Smooth muscle cell of the brain vasculature (primary cell): Measurements from ENCODE around the gene SGF29.
"Not testable (repeated sequence)": the region's sequence is repeated elsewhere in the genome, so short reads cannot be mapped to it uniquely, and the experiment has no call there.

ENCODE experiments used
- DNase-seq: peaks from one replicate; pipeline ENCODE4 v3.0.0-alpha.2; 2012; ENCODE audit warnings: low read depth, low spot score

The SGF29 gene

DNA sequence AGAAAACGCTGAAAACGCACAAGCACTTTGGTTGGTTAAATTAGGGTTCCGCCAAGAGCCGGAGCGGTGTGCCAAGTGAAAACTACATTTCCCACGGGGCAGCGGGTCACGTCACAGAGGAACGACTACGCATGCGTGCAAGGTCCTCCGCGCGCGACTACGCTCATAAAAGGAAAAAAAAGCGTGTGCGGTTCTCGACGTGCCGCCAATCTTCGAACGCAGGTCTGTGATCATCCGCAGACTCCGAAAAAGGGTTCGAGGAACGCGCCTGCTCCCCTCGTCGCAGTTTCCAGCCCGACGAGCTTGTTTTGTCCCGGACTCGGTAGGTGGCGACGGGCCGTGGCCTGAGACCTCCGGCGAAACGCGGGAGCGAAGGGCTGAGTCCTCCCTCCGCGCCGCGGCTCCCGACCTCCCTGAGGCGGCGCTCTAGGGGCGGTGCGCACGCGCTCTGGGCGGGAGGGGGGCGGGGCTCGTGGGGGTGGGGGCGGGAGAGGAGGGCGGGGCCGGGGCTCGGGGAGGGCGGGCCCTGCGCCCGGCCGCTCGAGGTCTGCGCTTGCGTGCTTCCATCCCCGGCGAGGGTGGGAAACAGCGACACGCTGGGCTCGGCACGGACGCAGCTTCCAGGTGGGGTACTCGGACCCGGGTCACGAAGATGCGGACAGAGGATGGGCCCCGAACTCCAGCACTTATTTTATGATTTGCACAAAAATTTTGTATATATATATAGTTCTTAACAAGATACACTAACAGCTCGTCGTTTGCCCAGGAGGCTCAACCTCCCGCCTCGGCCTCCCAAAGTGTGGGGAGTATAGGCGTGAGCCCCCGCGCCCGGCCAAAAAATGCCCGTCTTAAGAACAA is at the start of gene SGF29:
Gene SGF29 (plus strand): TSS at position 145 of the 858 bp plus-strand sequence. CDS start 27,150 bp downstream, outside the sequence.
- DNase-seq = peak; percentile 73

DNA sequence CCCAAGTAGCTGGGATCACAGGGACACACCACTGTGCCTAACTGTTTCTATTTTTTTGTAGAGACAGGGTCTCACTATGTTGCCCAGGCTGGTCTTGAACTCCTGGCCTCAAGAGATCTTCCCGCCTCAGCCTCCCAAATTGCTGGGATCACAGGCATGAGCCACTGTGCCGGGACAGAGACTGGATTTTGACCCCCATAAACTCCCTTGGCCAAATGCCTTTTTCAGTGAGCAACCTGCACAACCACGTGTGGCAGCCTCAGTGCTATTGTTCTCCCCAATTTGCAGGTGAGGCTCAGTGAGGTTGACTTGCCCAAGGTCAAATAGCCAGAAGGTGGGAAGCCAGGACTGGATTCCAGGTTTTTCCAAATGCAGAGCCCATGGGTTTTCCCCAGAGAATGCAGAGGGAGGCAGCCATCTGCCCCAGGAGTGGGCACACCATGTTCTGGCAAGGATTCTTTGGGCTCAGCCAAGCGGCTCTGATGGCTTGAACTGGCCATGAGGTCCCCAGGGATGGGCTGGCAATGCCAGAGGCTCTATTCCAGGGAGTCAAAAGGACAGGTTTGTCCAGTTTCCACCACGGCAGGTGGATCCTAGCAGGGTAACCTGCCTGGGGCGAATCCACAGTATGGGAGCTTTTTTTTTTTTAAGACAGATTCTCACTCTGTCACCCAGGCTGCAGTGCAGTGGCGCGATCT is 48.9 kb upstream of the SGF29 start:
- no peak for DNase-seq

DNA sequence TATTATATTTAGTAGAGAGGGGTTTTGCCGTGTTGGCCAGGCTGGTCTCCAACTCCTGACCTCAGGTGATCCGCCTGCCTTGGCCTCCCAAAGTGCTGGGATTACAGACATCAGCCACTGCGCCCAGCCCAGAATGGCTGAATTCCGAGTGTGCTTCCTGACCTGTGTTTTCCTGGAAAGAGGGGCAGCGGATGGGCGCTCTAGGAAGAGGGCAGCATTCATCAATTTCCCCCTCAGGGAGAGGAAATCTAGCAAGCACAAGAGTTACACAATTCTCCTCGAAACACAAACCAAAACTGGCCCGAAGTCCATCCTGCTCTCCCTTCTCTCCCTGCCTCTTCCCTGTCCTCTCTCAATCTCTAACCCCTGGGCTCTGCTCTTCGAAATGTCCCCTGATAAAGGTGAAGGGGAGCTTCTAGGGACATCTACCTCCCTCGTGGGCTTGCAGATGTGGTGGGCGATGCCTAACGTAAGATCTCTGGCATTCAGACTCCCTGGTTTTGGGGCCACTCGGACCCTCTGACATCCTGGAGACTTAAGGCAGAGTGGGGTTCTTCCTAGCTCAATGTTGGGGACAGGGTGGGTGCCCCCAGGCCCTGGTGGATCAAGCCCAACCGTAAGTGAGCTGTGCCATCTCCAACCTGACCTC is 48.1 kb upstream of the SGF29 start:
- no peak for DNase-seq

DNA sequence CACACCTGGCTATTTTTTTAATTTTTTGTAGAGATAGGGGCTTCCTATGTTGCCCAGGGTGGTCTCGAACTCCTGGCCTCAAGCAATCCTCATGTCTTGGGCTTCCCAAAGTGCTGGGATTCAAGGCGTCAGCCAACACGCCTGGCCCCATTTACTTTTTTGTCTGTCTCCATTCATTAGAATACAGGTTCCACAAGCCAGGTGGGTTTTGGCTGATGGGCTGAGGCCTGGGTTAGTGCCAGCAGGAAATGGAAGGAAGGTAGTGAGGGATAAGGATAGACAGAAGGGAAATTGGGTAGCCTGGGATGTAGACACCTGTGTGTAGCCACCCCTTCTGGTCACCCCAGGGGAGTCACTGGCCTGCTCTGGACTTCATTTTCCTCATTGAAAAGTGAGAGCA is 42.7 kb upstream of the SGF29 start:
- DNase-seq = no peak

DNA sequence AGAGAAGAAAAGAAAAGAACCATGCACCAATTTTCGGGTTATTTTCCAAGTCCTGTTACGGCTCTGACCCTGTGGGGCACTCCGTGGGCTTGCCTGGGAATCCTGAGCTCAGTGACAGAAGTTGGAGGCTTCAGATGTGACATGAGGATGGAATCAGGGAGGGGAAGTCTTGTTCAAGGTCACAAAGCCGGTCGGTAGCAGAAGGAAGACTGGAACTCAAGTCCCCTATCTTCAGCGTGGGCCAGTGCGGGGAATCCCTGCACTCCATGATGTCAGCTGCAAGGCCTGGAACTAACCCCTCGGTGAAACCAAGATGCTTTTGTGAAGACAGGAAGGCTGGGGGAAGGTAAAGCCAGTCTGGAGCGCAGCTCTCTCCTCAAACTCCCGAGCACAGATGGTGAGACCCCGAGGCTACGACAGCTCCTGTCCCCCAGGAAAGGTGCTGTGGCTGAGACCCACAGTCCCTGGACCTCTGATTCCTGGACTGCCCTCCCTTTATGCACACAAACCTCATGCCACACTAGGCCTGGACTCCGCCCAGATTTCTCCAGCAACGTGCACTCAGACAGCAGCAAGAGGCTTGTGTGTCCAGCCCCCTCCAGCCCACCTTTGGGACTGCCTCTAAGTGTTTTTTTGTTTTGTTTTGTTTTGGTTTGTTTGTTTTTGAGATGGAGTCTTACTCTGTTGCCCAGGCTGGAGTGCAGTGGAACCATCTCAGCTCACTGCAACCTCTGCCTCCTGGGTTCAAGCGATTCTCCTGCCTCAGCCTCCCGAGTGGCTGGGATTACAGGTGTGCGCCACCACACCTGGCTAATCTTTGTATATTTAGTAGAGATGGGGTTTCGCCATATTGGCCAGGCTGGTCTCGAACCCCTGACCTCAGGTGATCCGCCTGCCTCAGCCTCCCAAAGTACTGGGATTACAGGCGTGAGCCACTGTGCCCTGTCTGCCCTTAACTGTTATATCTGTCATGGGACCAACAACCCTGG is 41.6 kb upstream of the SGF29 start:
- DNase-seq = no peak

DNA sequence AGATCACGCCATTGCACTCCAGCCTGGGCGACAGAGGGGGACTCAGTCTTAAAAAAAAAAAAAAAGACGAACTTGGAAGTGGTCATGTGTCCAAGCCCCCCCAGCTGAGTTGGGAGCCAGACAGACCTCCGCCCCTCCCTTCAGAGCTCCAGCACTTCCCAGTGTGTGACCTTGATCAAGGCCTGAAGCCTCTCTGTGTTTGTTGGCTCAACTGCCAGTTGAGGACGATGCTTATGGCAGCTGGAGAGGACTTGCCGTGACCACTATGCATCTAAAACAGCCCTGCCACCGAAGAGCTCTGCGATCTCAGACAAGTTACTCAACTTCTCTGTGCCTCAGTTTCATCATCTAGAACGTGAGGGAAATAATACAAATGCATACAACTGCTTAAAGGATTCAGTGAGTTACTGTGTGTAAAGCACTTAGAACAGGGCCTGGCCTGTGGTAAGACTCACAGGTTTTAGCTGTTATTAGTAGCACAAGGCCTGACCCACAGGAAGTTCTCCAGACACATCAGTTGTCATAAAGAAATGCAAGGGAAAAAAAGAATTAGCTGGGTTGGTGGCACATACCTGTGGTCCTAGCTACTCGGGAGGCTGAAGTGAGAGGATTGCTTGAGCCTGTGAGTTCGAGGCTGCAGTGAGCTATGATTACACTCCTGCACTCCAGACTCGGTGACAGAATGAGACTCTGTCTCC is 40.1 kb upstream of the SGF29 start:
- DNase-seq = no peak

DNA sequence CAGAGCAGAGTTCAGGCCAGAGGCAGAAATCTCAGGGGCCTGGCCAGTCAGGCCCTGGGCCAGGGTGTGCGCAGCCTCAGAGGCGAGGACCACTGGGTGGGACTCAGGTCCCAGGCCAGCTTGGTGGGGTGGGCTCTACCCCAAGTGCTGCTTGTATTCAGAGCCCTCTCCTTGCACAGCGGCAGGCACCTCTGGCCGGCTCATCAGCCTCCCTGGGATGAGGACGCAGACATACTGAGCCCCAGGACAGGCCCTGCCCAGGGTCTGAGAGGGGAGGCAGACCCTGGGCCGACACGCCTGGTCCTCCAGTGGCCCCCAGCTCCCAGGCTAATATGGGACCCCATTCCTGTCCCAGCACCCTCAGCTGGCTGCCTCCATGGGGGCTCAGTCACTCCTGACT is 39.5 kb upstream of the SGF29 start:
- DNase-seq = no peak

DNA sequence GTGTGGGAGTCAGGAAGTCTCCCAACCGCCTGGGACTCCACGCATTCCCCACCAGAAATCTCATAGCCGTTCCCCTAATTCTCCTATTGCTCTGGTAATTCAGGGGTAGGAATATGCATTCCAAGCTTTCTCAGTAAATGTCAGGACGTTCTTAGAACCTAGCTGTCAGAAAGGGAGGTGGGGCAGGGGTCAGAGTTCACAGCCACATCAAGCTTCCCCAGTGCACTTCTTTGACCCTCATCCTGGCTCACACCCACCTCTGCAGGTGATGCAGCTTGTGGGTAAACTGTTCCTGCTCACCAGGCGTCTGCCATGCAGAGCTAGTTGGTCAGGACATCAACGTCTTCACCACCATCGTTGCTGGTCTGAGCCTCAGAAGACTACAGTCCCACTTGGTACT is 33.0 kb upstream of the SGF29 start:
- DNase-seq = no peak

DNA sequence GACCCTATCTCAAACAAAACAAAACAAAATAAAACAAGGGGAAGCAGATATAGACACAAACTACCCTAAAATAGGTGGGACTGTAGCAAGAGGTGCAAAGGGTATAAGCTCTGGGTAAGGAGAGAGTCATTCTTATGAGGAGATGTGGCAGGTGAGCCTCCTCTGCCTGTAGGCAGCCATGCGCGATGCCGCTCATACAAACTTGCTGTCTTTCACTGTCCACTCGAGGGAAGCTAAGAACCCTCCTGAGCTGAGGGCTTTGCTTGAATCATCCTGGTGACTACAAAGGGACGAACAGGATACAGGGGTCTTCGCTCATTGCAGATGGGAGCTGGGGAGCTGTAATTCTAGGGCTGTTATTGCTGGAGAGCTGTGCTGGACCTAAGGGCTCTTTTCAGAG is 32.3 kb upstream of the SGF29 start:
- no peak for DNase-seq

DNA sequence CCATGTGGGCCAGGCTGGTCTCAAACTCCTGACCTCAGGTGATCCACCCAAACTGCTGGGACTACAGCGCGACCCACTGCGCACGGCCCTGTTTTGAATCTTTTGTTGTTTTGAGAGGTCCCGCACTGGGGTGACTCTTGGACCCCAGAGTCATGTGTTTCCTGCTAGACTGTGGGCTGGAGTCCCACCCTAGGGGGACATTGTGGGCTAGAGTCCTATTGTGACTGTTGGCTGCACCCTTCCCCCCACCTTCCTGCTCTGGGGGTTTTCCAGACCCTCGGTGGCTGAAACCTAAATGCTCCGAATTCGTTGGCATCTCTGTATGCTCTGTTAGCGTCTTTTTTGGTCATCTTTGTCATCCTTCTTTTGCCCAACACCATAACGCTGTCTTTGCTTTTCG is 30.9 kb upstream of the SGF29 start:
- no peak for DNase-seq

DNA sequence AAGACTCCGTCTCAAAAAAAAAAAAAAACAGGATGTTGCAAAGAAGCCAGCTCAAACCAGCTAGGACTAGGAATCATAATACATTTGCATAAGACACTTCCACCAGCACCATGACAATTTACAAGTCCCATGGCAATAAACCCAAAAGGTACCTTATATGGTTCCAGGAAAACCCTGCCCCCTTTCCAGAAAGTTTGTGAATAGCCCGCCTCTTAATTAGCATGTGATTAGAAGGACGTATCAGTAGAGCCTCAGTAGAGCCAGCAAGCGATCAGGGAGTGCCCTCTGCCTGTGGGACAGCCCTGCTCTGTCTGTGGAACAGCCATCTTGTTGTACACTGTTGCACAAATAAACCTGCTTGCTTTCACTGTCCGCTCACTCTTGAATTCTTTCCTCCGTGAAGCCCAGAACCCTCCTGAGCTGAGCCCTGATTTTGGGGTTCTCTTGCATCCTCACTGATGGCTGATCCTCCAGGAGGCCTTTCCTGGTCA is 29.0 kb upstream of the SGF29 start:
- DNase-seq = no peak

DNA sequence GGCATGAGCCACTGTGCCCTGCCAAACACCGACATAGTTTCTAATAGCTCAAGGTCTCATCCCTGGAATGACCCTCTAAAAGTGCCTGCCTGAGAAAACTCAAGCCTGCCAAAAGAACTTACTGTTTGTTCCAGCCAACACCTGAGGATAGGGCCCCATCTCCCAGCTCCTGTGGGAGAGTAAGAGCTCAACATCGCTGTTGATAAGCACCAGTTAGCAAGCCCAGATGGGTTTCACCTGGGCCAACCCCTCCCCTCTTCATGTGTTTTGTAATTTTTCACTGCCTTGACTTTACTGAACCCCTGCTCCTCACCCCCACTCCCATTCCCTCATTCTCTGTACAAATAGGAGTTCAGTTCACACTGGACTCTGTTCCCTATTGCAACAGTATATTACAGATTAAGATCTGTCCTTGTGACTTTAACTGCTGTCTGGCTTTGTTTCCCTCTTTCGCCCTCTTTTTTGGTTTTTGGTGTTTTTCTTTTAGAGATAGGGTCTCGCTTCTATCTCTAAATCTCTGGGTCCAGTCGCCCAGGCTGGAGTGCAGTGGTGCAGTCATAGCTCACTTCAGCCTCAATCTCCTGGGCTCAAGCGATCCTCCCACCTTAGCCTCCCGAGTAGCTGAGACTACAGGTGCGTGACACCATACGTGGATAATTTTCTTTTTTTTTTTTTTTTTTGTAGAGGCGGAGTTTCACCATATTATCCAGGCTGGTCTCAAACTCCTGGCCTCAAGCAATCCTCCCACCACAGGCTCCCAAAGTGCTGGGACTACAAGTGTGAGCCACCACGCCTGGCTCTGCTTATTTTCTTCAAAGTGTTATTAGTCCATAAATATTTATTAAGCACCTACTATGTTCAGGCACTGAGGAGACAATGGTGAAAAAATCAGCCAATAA is 27.3 kb upstream of the SGF29 start:
- DNase-seq = no peak

DNA sequence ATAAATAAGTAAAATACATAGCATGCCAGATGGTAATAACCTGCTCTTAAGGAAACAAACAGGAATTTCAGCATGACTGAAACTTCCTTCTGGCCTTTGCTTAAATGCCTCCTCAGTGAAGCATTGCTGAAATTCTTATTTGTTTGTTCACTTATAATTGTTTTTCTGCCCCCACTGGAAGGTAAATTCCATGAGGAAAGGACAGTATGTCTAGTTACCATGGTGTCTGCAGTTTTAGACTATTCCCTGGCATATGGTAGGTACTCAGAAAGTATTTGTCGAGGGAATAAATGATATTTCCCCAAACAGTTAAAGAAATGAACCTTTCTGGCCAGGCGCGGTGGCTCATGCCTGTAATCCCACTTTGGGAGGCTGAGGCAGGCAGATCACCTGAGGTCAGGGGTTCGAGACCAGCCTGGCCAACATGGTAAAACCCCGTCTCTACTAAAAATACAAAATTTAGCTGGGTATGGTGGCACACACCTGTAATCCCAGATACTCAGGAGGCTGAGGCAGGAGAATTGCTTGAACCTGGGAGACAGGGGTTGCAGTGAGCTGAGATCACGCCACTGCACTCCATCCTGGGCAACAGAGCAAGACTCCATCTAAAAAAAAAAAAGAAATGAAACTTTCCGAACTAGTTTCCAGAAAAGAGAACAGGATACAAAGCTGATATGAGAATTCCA is 26.5 kb upstream of the SGF29 start:
- not testable (repeated sequence) for DNase-seq

DNA sequence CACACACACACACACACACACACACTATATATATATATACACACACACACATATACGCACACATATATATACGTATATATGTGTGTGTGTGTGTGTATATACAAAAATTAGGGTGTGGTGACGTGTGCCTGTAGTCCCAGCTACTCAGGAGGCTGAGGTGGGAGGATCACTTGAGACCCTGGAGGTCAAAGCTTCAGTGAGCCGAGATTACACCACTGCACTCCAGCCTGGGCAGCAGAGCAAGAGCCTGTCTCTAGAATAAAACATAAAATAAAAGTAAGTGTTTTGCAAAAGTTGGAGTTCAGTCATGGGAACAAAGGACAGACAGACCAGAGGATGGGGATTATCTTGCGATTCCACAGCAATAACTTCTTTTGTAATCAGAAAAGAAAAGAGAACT is 25.7 kb upstream of the SGF29 start:
- DNase-seq = no peak

DNA sequence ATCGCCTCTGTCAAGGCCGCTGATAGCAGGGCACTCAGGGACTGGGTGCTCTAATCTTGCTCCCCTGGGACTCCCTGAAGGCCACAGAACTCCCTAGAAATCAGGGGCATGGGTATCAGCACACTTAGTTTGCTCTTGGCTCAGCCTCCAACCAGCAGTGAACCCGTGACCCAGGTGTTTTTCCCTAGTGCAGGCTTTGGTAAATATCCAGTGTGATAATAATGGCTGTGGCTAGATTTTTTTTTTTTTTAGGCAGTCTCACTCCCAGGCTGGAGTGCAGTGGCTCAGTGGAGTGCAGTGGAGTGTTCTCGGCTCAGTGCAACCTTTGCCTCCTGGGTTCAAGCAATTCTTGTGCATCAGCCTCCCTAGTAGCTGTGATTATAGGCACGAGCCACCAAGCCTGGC is 25.3 kb upstream of the SGF29 start:
- no peak for DNase-seq

DNA sequence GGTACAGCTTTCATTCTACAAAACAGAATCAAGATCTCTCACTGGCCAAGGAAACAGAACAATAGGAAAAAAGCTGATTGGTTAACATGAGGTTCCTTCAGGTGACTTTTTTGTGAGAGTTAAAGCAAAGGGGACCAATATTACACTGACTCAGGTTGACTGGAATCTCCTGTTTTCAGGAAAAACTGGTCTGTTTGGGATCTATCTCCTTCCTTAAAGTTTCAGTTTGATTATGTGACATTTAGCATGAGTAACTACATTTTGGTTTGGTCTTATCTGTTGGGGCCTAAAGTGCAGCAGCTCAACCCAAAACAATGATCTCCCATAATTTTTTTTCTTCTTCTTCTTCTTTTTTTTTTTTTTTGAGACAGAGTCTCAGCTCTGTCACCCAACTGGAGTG is 24.6 kb upstream of the SGF29 start:
- no peak for DNase-seq

DNA sequence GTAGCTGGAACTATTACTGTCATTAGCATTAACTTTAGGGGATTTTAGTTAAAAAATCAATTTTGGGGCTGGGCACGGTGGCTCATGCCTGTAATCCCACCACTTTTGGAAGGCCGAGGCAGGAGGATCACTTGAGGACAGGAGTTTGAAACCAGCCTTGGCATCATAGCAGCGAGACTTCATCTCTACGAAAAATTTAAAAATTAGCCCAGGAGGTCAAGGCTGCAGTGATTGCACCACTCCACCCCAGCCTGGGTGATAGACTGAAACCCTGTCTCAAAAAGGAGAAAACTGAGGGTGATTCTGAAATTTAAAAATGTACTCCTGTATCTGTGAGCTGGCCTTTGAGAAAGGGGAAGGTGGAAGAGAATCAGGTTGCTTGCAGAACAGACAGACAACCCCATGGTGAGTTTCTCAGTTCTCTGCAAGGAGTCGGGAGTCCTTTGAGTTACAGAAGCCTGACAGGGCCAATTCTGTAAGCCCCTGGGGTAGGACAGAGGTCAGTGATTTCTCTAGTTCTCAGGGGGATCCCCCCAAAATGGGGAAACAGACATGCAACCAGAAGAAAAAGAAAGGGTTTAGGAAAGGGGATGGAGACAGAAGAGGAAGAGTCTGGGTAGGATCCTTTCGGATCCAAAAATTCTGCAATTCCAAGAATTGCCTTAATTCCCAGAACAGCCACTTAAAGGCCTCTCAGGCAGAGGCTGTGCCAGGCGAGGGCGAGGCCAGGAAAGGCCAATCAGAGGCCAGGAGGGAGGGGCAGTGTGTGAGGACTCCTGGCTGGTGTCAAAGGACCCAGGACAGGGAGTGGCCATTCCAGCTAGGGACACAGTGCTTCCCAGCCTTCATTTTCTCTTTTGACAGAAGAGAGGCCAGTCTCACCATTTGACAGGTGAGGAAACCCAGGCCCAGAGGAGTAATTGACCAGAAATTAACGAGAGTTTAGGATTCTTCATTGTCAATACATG is 21.7 kb upstream of the SGF29 start:
- no peak for DNase-seq
